GM06990 (cell line): ENCODE data around the gene PXDC1.

Source experiments
- DNase-seq: peaks from one replicate; pipeline ENCODE4 v3.0.0-alpha.2; 2011; ENCODE audit not compliant: insufficient read length; ENCODE audit errors: extremely low read depth
- H3K27me3 ChIP-seq: replicated peaks from 2 replicates; pipeline ENCODE4 v1.6.0; 2011; ENCODE audit warnings: low read length; ENCODE audit not compliant: control insufficient read depth, insufficient read depth
- H3K36me3 ChIP-seq: 2 replicates; pipeline ENCODE4 v1.5.1; 2011; ENCODE audit warnings: low read length; ENCODE audit not compliant: control insufficient read depth, insufficient read depth
- H3K4me3 ChIP-seq: replicated peaks from 2 replicates; pipeline ENCODE4 v1.5.1; 2011; ENCODE audit warnings: low read depth, mild to moderate bottlenecking, control low read depth, low read length
- CTCF ChIP-seq: IDR thresholded peaks from 2 replicates; pipeline ENCODE4 v1.5.1; 2011; ENCODE audit warnings: low read length, control low read depth, mild to moderate bottlenecking, inconsistent platforms; ENCODE audit not compliant: insufficient read depth, poor library complexity, severe bottlenecking

PXDC1 gene

GRCh38 chr6:3734023-3734422, 17.5 kb downstream of the PXDC1 start:
- no peaks in the 10 kb centered on the region for H3K36me3 ChIP-seq
- H3K4me3 ChIP-seq = no peak overlapping the region
- TF ChIP-seq CTCF = no peak
- H3K27me3 ChIP-seq = no peaks in the 10 kb centered on the region
- no peak for DNase-seq

- H3K27me3 ChIP-seq = no peaks in the 10 kb centered on the region
- no peaks in the 10 kb centered on the region for H3K36me3 ChIP-seq
- no peak overlapping the region for H3K4me3 ChIP-seq
- no peak for DNase-seq
- no peak for TF ChIP-seq CTCF
These were observed 18.1 kb downstream of the PXDC1 start for GRCh38 chr6:3733321-3733925.

DNA sequence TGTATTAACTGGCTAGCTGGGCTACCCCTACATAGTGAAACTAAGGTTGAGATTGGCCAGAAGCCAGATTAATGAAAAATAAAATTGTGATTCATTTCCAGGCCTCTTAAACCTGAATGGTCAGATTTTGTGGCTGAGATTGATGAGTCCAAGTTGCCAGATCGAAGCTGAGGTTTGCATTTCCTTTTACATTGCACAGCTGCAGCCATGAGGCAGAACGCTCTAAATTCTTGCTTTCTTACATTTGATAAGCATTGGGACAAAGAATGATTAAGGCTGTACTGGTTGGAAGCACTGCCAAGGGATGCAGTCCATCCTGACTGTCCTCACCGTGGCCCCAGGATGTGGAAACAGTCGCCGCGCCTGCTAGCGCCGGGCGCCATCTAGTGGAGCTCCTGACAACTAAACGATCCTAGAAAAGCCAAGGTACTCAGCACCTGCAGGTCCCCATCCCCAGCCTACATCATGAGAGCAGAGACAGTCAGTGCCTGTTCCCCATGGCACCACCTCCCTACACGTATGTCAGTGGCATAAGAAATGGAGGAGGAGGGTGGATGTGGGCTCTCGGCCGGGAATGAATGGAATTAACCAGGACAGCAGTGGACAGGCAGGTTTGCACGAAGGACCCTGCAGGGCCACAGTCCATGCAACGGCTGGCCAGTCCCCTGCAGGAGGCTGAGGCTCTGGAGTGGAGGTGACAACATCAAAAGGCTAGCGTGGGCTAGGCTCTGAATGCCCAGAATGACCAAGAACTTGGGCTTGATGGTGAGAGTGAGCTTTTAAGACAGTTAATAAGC, 19.0 kb downstream of the PXDC1 start:
- peak; percentile 88 for TF ChIP-seq CTCF
- Histone ChIP-seq H3K4me3 (no peak overlapping the region), H3K36me3 (no peaks in the 10 kb centered on the region), H3K27me3 (no peaks in the 10 kb centered on the region)
- no peak for DNase-seq

DNA sequence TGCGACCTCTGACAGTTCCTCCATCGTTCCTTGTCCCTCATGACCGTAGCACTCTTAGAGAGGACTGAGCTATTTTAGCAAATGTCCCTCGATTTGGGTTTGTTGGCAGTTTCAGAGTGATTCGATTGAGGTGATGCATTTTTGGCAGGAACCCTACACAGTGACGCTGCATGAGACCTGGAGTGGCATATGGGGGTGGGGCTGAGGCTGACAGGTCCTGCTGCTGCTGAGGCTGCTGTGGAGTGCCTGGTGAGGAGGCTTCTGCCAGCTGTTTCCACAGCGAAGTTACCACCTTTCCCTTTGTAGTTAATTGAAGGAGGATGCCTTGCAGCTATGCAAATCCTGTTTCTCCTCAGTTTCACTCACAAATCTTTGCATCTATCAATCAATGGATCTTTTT, 19.8 kb downstream of the PXDC1 start:
- no peaks in the 10 kb centered on the region for H3K27me3 ChIP-seq
- no peak for TF ChIP-seq CTCF
- no peak for DNase-seq
- H3K4me3 ChIP-seq = no peak overlapping the region
- H3K36me3 ChIP-seq = no peaks in the 10 kb centered on the region

DNA sequence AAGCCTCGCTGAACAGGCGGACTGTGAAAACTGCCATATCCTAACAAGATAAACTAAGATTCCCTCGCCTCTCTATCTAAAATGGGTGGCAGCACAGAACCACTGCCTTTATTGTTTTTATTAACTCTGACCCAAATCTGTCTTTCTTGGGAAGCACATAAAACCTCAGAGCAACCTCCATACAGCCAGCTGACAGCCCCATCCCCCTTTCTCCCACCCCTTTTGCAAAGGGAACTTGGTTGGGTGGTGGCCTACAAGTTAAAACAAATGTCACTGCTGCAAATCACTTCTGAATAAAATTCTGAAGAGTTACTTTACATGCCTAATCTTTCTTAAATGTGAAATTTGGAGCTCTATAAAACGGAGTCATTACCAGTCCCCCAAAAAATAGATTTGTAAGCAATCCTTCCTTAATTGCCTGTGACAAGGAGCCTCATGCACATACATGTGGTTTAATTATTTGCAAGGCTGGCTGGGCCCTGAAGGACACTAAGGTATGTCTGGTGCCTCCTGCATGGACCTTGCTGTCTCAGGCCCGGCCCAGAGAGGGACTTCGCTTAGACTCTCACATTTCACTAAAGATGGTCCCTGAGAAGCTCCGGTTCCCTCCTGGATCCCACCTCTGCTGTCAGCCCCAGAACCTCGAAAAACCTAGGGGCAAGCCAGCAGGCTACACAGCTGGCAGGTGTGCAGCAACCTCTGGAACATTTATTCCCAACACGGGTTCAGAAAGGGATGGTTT, 21.7 kb downstream of the PXDC1 start:
- no peaks in the 10 kb centered on the region for H3K36me3 ChIP-seq

More for the DNA sequence above, 21.7 kb downstream of the PXDC1 start:
- no peak overlapping the region for H3K4me3 ChIP-seq
- no peak for DNase-seq
- no peaks in the 10 kb centered on the region for H3K27me3 ChIP-seq
- no peak for TF ChIP-seq CTCF
